HepG2 (cell line): ENCODE results near the gene THSD4. TPM values are rescaled to one million over a fixed set of nuclear protein-coding genes. Genes with fewer than 3 reads are reported as not detected.

Experiments
- ATAC-seq: fragments of 200-7000 bp; cut with Tn5 transposase; 3 replicates; pipeline ENCODE4 v1.9.1; 2020; ENCODE audit warnings: mild to moderate bottlenecking, moderate library complexity
- BruUV-seq: library from RNA; stranded (reverse); fragments of 400-500 nt; replicated peaks from 2 replicates; lab custom pipeline; 2021; lab: Mats Ljungman, UMichigan
- CTCF ChIA-PET: fragments of 300-600 bp; formaldehyde crosslinking; extraction: SDS; loops from one replicate; lab custom pipeline; 2021; ENCODE audit warnings: low total read pairs, inconsistent platforms, low intra/inter-chr PET ratio; lab: Yijun Ruan, JAX
- POLR2A ChIA-PET: fragments of 350-600 bp; sonication (Branson Sonifier 250); formaldehyde crosslinking; loops from one replicate; lab custom pipeline; 2020; ENCODE audit warnings: antibody characterized with exemption, inconsistent platforms; lab: Yijun Ruan, JAX
- DNase-seq: peaks from one replicate; pipeline ENCODE4 v3.0.0-alpha.2; 2015; ENCODE audit warnings: low spot score
- FAIRE-seq: peaks from 3 replicates; lab custom pipeline; 2011; peaks lifted over from hg19 to GRCh38; lab: Jason Lieb, UNC
- H2AFZ ChIP-seq: one replicate; pipeline ENCODE4 v1.6.1; 2011; ENCODE audit warnings: low read length, inconsistent platforms
- H3K27ac ChIP-seq: fragments of 300-600 bp; 3 replicates; pipeline ENCODE4 v1.8.0; 2011; ENCODE audit warnings: mixed run types, mild to moderate bottlenecking, mixed read lengths, low read length, inconsistent platforms; ENCODE audit not compliant: insufficient read depth; ENCODE audit errors: extremely low read length
- H3K27me3 ChIP-seq, 2 experiments: fragments of 200-600 bp in 1 of 2; 2 replicates in 1 of 2; 3 replicates in 1 of 2; pipeline versions ENCODE4 v1.6.0 to v1.8.0; 2011; ENCODE audit warnings: low read length in 2 of 2, mild to moderate bottlenecking in 2 of 2, moderate library complexity in 2 of 2, inconsistent platforms in 1 of 2; ENCODE audit not compliant: insufficient read depth in 2 of 2, control insufficient read depth in 1 of 2
- H3K36me3 ChIP-seq, 2 experiments: fragments of 200-600 bp in 1 of 2; replicated peaks in 1 of 2; 2 replicates in 1 of 2; 3 replicates in 1 of 2; pipeline versions ENCODE4 v1.5.1 to v1.8.0; 2011; ENCODE audit warnings: low read length in 2 of 2, inconsistent platforms in 1 of 2; ENCODE audit not compliant: insufficient read depth in 2 of 2, control insufficient read depth in 1 of 2
- H3K4me1 ChIP-seq: 2 replicates; pipeline ENCODE4 v1.5.1; 2012; ENCODE audit warnings: low read length, inconsistent platforms; ENCODE audit not compliant: insufficient read depth
- H3K4me2 ChIP-seq: 2 replicates; pipeline ENCODE4 v1.6.0; 2011; ENCODE audit warnings: low read depth, low read length, inconsistent platforms
- H3K4me3 ChIP-seq, 3 experiments: fragments of 200-600 bp in 1 of 3; sonication (generic), shearing (Covaris generic) in 1 of 3; replicated peaks in 1 of 3; 2 replicates each; pipeline ENCODE4 v1.5.1; 2011 to 2016; ENCODE audit warnings: low read length in 3 of 3, inconsistent platforms in 2 of 3, low read depth in 2 of 3, mild to moderate bottlenecking in 2 of 3, control low read depth in 1 of 3, mixed read lengths in 1 of 3; ENCODE audit not compliant: insufficient read depth in 1 of 3
- H3K79me2 ChIP-seq: one replicate; pipeline ENCODE4 v1.6.1; 2011; ENCODE audit warnings: low read length, inconsistent platforms; ENCODE audit not compliant: insufficient read depth
- H3K9ac ChIP-seq: 2 replicates; pipeline ENCODE4 v1.6.0; 2011; ENCODE audit warnings: mild to moderate bottlenecking, low read depth, low read length, inconsistent platforms; ENCODE audit not compliant: insufficient read depth
- H3K9me3 ChIP-seq: 2 replicates; pipeline ENCODE4 v1.5.1; 2012; ENCODE audit warnings: mild to moderate bottlenecking, low read length
- H4K20me1 ChIP-seq: 2 replicates; pipeline ENCODE4 v1.6.0; 2011; ENCODE audit warnings: inconsistent platforms, mild to moderate bottlenecking, low read length, moderate library complexity; ENCODE audit not compliant: insufficient read depth
- ARID2 ChIP-seq: sonication (generic); formaldehyde crosslinking; IDR thresholded peaks from 2 replicates; pipeline ENCODE4 v1.8.1; 2022; ENCODE audit warnings: mild to moderate bottlenecking, missing genetic modification reagents, borderline replicate concordance
- ARID5B ChIP-seq: IDR thresholded peaks from 2 replicates; pipeline ENCODE4 v1.4.0; 2020; ENCODE audit warnings: mild to moderate bottlenecking, missing genetic modification reagents
- BRF2 ChIP-seq: sonication (generic); formaldehyde crosslinking; IDR thresholded peaks from 2 replicates; pipeline ENCODE4 v1.8.1; 2022; ENCODE audit warnings: mild to moderate bottlenecking, missing genetic modification reagents
- FOSL2 ChIP-seq: sonication (generic); formaldehyde crosslinking; IDR thresholded peaks from 2 replicates; pipeline ENCODE4 v1.4.0; 2020; ENCODE audit warnings: missing genetic modification reagents
- FOXP4 ChIP-seq: sonication (generic); formaldehyde crosslinking; IDR thresholded peaks from 2 replicates; pipeline ENCODE4 v1.4.0; 2020; ENCODE audit warnings: missing genetic modification reagents
- IRF9 ChIP-seq: sonication (generic); formaldehyde crosslinking; IDR thresholded peaks from 2 replicates; pipeline ENCODE4 v1.8.0; 2022; ENCODE audit warnings: missing genetic modification reagents, mild to moderate bottlenecking, borderline replicate concordance
- JDP2 ChIP-seq: sonication (generic); formaldehyde crosslinking; IDR thresholded peaks from 2 replicates; pipeline ENCODE4 v1.8.1; 2022; ENCODE audit warnings: missing genetic modification reagents, borderline replicate concordance
- PPARG ChIP-seq: conservative IDR thresholded peaks from 2 replicates; pipeline ENCODE4 v1.6.1; 2016; ENCODE audit warnings: missing biosample characterization, missing genetic modification reagents
- ZNF709 ChIP-seq: sonication (generic); formaldehyde crosslinking; IDR thresholded peaks from 2 replicates; pipeline ENCODE4 v1.5.0; 2020; ENCODE audit warnings: mild to moderate bottlenecking, missing genetic modification reagents
- ZSCAN22 ChIP-seq: sonication (generic); formaldehyde crosslinking; IDR thresholded peaks from 2 replicates; pipeline ENCODE4 v1.4.0; 2020; ENCODE audit warnings: mild to moderate bottlenecking, missing genetic modification reagents
- WGBS: methylation state at CpG from one replicate; pipeline ENCODE4 v1.1.6; 2017; ENCODE audit warnings: low lambda C conversion rate; 5-methylcytosine and 5-hydroxymethylcytosine counted together
- in situ Hi-C: cut with HindIII; loops from 2 replicates; pipeline ENCODE4 v1.10.0; 2017; ENCODE audit warnings: low pct_unique_long_range_greater_than_20kb; ENCODE audit not compliant: extremely low pct_ligation_motif_present
- intact Hi-C: fragments of 100-400 bp; cut with micrococcal nuclease; formaldehyde crosslinking; loops from one replicate; pipeline ENCODE4 v1.10.0; 2022; ENCODE audit not compliant: unreplicated experiment
- polyA plus RNA-seq, 8 experiments: library from polyadenylated mRNA; depleted of rRNA in 3 of 8; stranded (reverse) in 7 of 8; unstranded in 1 of 8; fragments of >200 nt; fragmentation: Illumina TruSeq in 4 of 8; extraction: Trizol in 4 of 8; gene quantifications; 2 replicates each; pipeline versions ENCODE4 v1.2.1 to v1.2.3, GENCODE V29; 2011 to 2016; ENCODE audit warnings: low read depth in 4 of 8, missing spikeins in 1 of 8, mixed read lengths in 1 of 8; ENCODE audit not compliant: insufficient read depth in 1 of 8
- total RNA-seq, 5 experiments: library from RNA; depleted of rRNA; stranded (reverse); fragments of >200 nt; fragmentation: Illumina TruSeq; extraction: Trizol; gene quantifications; 2 replicates each; pipeline ENCODE4 v1.2.3, GENCODE V29; 2016; ENCODE audit warnings: low read depth in 1 of 5

The THSD4 gene
- total and polyA plus RNA-seq, 2 of the 13 experiments (the other 11 are each of a cell fraction or from before 2014, with no cell fraction given): 0.07 to 0.21 TPM

GRCh38 chr15:71597637-71598036 is 482.4 kb downstream of the THSD4 start:
- POLR2A ChIA-PET: no interaction called here
- H3K4me3 ChIP-seq: no peak overlapping the region
- TF ChIP-seq FOXP4 (CRISPR knock-in tag): no peak
- intact Hi-C loops: no loop called here
- H3K27ac ChIP-seq: no peak overlapping the region
- in situ Hi-C loops: no loop called here
- no peaks in the 10 kb centered on the region for H4K20me1 ChIP-seq
- no peak overlapping the region for H3K4me2 ChIP-seq
- H3K9ac ChIP-seq: no peak overlapping the region
- no peaks in the 10 kb centered on the region for H3K9me3 ChIP-seq
- peaks cover 0 to 9% of the 10 kb centered on the region in 2 experiments; a peak in 2 of 5 replicates for H3K27me3 ChIP-seq
- 43% methylated on average over 6 of the region's 8 CpGs for WGBS
- DNase-seq (no peak), FAIRE-seq (no peak), ATAC-seq (no peak)
- CTCF ChIA-PET: no interaction called here
- H2AFZ ChIP-seq: no peak overlapping the region
- H3K79me2 ChIP-seq: no peaks in the 10 kb centered on the region
- H3K4me1 ChIP-seq: peaks cover 13% of the 10 kb centered on the region
- no peaks in the 10 kb centered on the region for H3K36me3 ChIP-seq
- BruUV-seq: no TSS peak

- in situ Hi-C loops: no loop called here
- no peak for ATAC-seq
- H3K4me1 ChIP-seq: peaks cover 13% of the 10 kb centered on the region
- H3K4me2 ChIP-seq: no peak overlapping the region
- no peaks in the 10 kb centered on the region for H3K79me2 ChIP-seq
- FAIRE-seq: no peak
- no peak overlapping the region for H3K9ac ChIP-seq
- no peak for DNase-seq
- H3K27ac ChIP-seq: no peak overlapping the region
- BruUV-seq: no TSS peak
- no peak overlapping the region for H3K4me3 ChIP-seq
- no peaks in the 10 kb centered on the region for H3K9me3 ChIP-seq
- peaks cover 0 to 9% of the 10 kb centered on the region in 2 experiments; a peak in 2 of 5 replicates for H3K27me3 ChIP-seq
- ChIA-PET CTCF (no interaction called here), POLR2A (no interaction called here)
- intact Hi-C loops: no loop called here
- 39% methylated on average over 6 of the region's 6 CpGs for WGBS
- H3K36me3 ChIP-seq: no peaks in the 10 kb centered on the region
- no peak overlapping the region for H2AFZ ChIP-seq
- H4K20me1 ChIP-seq: no peaks in the 10 kb centered on the region
- TF ChIP-seq ZSCAN22 (CRISPR knock-in tag) (no peak), PPARG (CRISPR knock-in tag) (no peak), FOSL2 (no peak), JDP2 (CRISPR knock-in tag) (no peak), ARID5B (CRISPR knock-in tag) (no peak), ARID2 (no peak), ZNF709 (CRISPR knock-in tag) (no peak), BRF2 (no peak), IRF9 (no peak)
These were observed 483.5 kb downstream of the THSD4 start for GRCh38 chr15:71598741-71599140.
